ENCODE results near the gene SHROOM3.
A peak's percentile ranks its signal among the peaks of the same experiment; 100 is the strongest.
"Not testable (repeated sequence)": the region's sequence is repeated elsewhere in the genome, so short reads cannot be mapped to it uniquely, and the experiment has no call there.

The SHROOM3 gene

DNA sequence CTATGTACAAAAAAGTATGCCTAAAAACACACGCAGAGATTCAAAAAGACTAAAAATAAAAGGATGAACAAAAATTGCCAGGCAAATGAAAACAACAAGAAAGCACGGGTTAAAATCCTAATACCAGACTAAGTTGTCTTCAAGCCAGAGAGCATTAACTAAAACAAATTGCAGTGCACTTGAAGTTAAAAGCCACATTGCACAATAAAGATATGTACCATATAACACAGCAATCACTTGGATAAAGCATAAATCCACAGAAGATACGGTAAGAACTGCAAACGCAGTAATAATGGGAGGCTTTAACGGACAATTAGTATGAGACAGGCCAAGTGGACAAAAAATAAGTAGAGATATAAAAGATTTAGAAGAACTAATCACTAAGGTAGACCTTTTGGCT is 28.9 kb upstream of the SHROOM3 start:
- POLR2A ChIA-PET, result no interaction called here
- H3K4me3 ChIP-seq (ENCODE audit: low read depth, low read length), result no peak overlapping the region
- CTCF ChIA-PET, result interaction anchor here (1.0 kb wide), 1 partner anchor 13 kb away, joined by 3 read pairs; no protein-coding TSS in a partner anchor
- TF ChIP-seq, protein P1, sequence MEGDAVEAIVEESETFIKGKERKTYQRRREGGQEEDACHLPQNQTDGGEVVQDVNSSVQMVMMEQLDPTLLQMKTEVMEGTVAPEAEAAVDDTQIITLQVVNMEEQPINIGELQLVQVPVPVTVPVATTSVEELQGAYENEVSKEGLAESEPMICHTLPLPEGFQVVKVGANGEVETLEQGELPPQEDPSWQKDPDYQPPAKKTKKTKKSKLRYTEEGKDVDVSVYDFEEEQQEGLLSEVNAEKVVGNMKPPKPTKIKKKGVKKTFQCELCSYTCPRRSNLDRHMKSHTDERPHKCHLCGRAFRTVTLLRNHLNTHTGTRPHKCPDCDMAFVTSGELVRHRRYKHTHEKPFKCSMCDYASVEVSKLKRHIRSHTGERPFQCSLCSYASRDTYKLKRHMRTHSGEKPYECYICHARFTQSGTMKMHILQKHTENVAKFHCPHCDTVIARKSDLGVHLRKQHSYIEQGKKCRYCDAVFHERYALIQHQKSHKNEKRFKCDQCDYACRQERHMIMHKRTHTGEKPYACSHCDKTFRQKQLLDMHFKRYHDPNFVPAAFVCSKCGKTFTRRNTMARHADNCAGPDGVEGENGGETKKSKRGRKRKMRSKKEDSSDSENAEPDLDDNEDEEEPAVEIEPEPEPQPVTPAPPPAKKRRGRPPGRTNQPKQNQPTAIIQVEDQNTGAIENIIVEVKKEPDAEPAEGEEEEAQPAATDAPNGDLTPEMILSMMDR (IDR thresholded peaks at IDR 0.05; ENCODE audit: insufficient read depth, low read length, missing control alignments), result no peak
- no peak for DNase-seq (ENCODE audit: low read depth, low spot score)

DNA sequence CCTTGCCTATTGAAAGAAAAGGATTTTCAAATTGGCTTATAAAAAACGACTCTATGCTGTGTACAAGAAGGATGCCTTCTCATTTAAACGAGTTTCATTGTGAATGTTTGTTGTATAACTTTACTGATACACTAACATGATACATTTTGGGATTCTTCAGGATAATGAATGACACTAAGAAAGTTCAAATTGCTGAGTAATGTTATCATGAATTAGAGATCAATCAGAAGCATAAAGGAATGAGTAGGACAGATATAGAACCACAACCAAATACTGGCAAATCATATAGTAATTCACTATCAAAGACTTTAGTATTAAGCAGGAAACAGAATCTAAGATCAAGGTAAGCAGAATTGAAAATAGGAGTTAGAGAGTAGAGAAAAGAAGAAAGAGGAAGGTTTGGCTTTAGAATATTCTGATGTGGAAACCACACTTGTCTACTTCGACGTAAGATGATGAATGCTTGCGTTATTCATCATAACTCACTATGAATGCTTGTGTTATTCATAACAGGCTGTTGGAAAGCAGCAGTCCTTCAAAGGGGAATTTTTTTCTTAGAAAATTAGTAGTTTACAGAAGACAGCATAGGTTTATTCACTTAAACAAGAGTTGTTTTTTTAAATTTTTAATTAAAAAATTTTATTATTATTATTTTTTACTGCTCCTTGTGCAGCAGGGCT is 27.4 kb upstream of the SHROOM3 start:
- no peak overlapping the region for H3K4me3 ChIP-seq (ENCODE audit: low read depth, low read length)
- TF ChIP-seq, protein P1 (IDR thresholded peaks at IDR 0.05; ENCODE audit: insufficient read depth, low read length, missing control alignments), result no peak
- ChIA-PET POLR2A (no interaction called here), CTCF (no interaction called here)
- no peak for DNase-seq (ENCODE audit: low read depth, low spot score)

DNA sequence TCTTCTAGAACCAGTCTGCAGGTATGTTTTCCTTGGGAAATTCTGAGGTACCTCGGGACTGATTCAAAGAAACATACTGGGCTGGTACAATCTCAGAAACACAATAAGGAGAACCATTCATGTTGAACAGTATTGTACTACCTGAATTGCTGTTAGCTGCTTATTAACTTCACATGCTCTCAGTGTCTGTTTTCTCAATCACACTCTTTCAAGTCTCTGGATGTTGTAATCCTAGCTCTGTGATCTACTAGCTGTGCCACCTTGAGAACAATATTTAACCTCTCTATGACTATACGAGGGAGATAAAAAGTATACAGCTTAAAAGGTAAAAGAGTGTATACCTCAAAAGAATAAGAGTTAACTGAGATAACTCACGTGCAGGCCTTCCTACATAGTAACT is 24.4 kb upstream of the SHROOM3 start:
- TF ChIP-seq, protein P1 (IDR thresholded peaks at IDR 0.05; ENCODE audit: insufficient read depth, low read length, missing control alignments), result no peak
- POLR2A ChIA-PET, result no interaction called here
- CTCF ChIA-PET, result interaction anchor here (1.4 kb wide), 1 partner anchor 94 kb away, joined by 4 read pairs; no protein-coding TSS in a partner anchor
- no peak for DNase-seq (ENCODE audit: low read depth, low spot score)
- H3K4me3 ChIP-seq (ENCODE audit: low read depth, low read length), result no peak overlapping the region

DNA sequence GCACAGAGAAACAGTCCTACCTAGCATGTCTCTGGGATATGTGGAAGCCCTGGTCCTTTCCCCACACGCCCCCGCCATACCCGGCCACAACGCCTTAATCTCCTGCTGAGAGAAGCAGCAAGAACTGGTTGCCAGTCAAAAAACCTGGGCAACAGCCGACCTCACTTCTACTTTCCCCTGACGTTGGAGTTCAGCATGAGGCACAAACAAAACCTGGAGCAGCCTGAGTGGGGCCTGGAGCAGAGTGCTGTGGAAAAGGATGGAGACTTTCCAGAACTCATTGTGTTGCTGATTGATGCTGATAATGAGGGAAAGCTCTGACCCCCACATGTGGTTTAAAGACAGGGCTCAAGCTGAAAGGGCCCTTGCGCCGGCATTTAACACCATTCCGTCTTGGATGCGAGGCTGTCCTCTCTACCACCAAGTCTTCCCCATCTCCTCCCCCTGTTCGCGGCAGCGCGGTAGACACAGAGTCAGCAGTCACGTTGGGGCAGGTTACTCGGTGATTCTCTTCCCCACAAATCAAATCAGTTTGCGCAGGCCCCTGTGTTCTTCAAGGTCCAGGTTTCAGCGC is 14.8 kb upstream of the SHROOM3 start:
- ChIA-PET CTCF (interaction anchor here (1.1 to 4.0 kb wide), 4 partner anchors 10 to 240 kb away, joined by 4 to 17 read pairs (median 8); partner anchors contain the start of gene SHROOM3), POLR2A (no interaction called here)
- peak overlapping the region; percentile 48 for H3K4me3 ChIP-seq (ENCODE audit: low read depth, low read length)
- TF ChIP-seq, protein P1 (IDR thresholded peaks at IDR 0.05; ENCODE audit: insufficient read depth, low read length, missing control alignments), result no peak
- no peak for DNase-seq (ENCODE audit: low read depth, low spot score)

DNA sequence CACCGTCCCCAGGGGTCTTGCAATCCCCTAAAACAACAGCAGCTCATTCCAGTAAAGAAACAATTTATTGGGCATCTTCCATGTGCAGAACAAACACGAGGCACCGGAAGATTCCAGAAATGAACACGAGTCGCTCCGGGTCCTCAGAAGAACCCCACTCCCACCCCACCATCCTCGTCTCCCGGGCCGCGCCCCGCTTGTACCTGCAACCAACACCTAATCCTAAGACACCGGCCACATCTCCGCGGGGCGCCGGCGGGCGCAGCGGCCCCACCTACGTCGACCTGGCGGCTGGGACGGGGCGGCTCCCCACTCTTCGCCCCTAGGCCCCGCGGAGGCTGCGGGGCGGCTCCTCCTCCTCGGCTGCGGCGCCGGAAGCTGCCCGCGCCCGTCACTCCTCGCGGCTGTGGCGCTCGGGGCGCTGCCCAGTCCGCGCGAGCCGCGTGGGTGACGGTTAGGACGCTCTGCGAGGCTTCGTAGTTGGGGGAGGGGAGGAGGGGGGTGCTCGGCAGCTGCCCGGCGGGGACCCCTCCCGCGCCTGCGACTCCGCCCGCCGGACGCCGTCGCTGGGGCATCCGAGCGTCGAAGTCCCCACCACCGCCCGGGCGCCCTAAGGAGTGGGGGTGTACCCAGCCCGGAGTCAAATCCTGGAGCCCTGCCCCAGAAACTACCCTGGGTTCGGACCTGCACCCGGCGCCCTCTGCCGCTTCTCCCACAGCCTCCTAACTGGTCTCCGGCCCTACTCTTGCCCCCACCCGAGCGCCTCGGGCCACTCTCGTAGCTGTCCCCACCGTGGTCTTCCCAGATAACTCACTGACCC is 14.1 kb upstream of the SHROOM3 start, which contains the start of gene CCDC158:
Gene CCDC158, minus strand, starts transcription at position 380 of the 820 bp plus-strand sequence. CDS start 17,934 bp downstream, outside the sequence.
- no peak for DNase-seq (ENCODE audit: low read depth, low spot score)
- peak within 1 kb of the TSS; percentile 48 for H3K4me3 ChIP-seq (ENCODE audit: low read depth, low read length)
- ChIA-PET POLR2A (no interaction called here), CTCF (interaction anchor here (1.6 to 4.0 kb wide), 5 partner anchors 9 to 241 kb away, joined by 4 to 17 read pairs (median 13); partner anchors contain the start of gene SHROOM3)
- TF ChIP-seq, protein P1 (IDR thresholded peaks at IDR 0.05; ENCODE audit: insufficient read depth, low read length, missing control alignments), result no peak

DNA sequence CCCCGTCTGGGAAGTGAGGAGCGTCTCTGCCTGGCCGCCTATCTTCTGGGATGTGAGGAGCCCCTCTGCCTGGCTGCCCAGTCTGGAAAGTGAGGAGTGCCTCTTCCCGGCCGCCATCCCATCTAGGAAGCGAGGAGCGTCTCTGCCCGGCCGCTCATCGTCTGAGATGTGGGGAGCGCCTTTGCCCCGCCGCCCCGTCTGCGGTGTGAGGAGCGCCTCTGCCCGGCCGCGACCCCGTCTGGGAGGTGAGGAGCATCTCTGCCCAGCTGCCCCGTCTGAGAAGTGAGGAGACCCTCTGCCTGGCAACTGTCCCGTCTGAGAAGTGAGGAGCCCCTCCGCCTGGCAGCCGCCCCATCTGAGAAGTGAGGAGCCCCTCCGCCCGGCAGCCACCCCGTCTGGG is 11.9 kb upstream of the SHROOM3 start:
- POLR2A ChIA-PET; H3K4me3 ChIP-seq (ENCODE audit: low read depth, low read length); DNase-seq (ENCODE audit: low read depth, low spot score): not testable (repeated sequence)
- CTCF ChIA-PET, result interaction anchor here (2.2 kb wide), 1 partner anchor 7 kb away, joined by 14 read pairs; no protein-coding TSS in a partner anchor
